Stimulated activated CD8-positive, alpha-beta memory T cell treated with anti-CD3 and anti-CD28 coated beads, Interleukin-7, amount 100 ng/mL, for 48 hours (primary cell): ENCODE results near the gene WNT2B.

ENCODE experiments used
- DNase-seq, 2 donors: peaks; one replicate each; pipeline ENCODE4 v3.0.0-alpha.2; 2020; ENCODE audit warnings: low read depth in 1 of 2; ENCODE audit errors: extremely low read depth in 1 of 2

The WNT2B gene

DNA sequence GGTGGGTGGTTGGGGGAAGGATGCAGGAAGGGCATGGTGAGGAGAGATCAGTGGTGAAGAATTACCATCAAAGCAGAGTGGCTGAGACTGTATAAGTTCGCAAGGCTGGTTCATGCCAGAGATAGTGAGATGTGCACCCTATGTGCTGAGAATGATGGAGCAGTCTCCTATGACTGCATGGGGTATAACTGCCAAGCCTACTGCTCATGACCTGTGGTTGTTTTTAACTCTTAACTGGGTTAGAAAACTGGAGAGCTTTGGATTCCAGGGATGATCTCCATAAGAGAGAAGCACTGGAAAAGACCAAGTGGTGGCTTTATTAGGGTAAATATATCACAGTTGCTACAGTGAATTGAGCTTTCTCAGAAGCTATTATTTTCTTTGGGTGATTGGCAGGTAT lies 16.2 kb downstream of the WNT2B start:
- no peak for DNase-seq

- no peak for DNase-seq
Observed at GRCh38 chr1:112527266-112528010, 18.7 kb downstream of the WNT2B start.

DNA sequence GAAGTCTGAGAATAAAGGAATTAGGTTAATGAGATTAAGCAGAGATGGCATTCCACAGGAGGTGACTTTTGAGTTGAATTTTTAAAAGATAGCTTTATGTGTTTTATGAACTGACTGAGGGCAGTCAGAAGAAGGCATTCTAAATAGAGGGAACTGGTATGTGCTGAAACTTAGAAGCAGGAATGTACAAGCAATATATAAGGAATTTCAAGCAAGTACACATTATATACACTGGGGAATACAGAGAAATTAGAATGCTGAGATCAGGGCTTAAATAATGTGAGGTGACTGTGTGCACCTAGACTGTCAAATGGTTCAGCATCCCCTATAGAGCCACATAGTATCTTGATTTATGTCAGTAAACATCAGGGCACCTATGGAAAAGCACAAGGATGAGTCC lies 19.3 kb downstream of the WNT2B start:
- DNase-seq = no peak

DNA sequence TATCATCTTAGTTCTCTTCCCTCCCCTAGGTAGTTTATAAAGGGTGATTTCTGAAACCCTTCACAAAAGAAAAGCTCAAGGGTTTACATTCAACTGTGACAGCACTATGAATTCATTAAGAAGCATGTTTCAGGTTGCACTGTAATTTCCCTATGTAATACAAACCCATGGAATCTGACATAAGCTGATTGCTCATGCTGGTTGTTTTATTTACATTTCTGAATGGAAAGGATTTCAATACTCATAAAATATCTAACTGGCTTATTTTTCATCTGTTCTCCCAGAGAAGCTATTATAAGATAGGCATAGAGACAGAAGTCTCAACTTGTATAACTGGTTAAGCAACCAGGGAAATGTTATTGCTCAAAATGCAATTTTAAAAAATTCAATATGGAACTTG lies 20.5 kb downstream of the WNT2B start:
- no peak for DNase-seq

DNA sequence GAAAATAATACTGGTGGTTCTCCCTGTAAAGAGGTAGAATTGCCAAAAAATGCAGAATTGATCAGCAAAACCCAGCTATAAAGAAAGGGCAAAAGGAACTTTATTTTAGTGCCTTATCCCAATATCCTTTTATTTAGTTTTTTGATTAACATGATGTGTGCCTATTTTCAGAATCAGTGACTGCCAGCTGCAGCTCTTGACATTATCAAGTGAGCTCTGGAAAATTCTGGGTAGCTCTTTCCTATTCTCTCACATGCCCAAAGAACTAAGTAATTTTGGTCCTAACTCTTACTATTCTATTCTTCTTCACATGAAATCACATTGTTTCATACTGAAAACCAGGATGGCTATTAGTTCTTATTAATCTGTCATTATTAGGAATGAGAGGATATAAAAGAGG lies 22.1 kb downstream of the WNT2B start:
- DNase-seq = no peak

- DNase-seq = no peak
Observed at GRCh38 chr1:112532064-112532463, 23.3 kb downstream of the WNT2B start.

DNA sequence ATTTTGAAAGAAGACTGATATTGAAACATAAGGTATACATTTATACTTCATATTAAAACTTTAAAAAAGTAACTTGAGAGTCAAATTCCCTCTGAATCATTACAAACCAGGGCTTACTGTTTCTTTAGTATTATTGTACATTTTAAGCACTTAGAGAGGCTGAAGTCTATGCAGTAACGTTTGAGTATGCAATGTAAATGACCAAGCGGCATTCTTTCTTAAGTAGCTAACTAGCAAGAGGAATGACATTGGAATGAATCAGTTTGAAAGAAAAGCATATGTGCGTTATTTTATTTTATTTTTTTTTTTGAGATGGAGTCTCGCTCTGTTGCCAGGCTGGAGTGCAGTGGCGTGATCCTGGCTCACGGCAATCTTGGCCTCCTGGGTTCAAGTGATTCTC lies 24.3 kb downstream of the WNT2B start:
- no peak for DNase-seq

DNA sequence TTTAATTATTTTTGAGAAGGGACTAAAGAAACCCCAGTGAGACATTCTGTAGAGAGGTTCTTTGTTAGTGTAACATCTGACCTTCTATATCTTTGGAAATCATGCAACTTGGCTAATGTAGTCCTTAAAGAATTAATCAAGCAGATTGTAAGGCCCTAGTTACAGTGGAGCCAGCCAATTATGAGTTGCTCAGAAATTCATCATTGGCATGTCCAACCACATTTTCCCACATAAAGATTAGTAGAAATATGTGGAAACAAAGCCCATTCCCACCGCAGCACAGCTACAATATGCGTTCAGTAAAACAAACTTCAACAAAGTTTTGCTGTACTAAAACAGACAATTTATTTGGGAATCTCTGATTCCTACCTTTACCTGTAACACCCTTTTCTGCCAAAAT lies 27.8 kb downstream of the WNT2B start:
- DNase-seq = no peak

DNA sequence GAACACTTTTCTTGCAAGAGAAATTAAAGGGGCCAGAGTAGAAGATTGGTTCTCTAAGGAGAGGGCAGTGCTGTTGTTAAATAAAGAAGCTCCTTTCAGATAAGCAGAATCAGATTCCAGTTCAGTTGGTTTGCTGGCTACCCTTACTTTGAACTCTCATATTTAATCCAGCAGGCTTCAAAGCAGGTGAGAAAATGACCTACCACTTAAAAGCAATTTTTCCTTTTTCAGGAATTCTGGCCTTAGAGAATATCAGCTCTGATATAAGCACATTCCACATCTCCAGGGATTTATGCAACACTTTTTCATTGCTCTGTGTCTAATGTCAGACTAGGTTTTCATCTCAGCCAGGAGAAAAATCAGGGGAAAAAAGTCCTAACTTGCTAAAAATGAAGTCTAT lies 28.7 kb downstream of the WNT2B start:
- DNase-seq = no peak

GRCh38 chr1:112538883-112539282 lies 30.1 kb downstream of the WNT2B start:
- DNase-seq = no peak

DNA sequence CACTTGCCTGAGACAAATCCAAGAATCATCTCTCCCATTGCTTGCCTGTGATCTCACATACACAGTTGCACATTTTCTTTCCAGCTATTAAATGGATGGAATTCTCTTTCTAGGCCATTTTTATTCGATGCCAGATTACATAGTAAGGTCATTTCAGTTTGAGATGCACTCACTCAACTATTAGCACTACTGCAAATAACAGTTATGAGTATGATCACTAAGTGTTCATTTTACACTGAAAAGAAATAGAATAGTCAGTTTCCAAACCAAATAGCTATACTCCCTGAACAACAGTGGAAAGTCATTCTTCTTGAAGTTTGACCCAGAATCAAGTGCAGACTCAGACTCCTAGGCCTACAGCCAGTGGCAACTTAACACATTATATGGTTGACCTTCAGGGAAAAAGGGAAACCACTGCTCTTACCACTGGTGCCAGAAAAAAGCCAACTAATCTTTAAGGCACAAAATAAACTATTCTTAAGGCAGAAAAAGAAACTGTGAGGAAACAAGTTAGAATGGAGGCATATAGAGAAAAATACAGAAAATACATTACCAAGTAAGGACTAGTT lies 31.5 kb downstream of the WNT2B start:
- DNase-seq = no peak

DNA sequence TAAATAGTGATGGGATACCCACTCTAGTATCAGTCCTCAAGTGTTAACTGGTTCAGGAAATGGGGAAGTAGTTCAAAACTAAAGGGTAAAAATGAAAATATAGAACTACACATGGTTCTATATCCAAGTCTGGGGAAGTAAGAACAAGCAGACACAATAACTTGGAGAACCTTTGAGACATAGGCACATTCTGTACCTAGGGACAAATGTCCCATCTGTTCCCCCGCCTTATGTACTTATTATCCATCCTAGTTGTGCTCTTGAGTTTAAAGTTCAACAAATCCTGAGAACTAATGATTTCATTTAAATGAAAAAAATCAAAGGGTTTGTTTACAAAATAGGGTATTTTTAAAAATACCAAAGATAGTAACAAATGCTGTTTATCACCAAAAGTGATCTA lies 32.5 kb downstream of the WNT2B start:
- DNase-seq = no peak

DNA sequence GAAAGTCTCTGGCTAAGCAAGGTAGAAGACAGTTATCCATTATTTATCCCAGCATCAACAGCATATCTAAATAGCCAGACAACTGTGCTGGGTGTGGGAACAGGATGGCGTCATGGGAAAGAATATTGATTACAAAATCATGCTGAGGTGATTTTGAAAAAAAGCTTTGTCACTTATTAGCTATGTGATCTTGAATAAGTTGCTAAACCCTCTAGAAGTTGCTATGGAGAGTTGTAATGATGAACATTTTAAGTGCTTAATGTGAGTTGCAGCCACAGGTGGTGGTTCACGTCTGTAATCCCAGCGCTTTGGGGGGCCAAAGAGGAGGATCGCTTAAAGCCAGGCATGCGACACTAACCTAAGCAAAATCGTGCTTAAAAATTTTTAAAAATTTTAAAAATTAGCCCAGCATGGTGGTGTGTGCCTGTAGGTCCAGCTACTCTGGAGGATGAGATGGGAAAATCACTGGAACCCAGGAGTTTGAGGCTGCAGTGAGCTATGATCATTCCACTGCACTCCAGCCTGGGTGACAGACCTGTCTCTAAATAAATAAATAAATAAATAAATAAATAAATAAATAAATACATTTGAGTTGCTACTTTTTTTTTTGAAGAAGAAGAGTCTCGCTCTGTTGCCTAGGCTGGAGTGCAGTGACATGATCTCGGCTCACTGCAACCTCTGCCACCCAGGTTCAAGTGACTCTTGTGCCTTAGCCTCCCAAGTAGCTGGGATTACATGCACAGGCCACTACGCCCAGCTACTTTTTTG lies 33.6 kb downstream of the WNT2B start:
- DNase-seq = no peak

DNA sequence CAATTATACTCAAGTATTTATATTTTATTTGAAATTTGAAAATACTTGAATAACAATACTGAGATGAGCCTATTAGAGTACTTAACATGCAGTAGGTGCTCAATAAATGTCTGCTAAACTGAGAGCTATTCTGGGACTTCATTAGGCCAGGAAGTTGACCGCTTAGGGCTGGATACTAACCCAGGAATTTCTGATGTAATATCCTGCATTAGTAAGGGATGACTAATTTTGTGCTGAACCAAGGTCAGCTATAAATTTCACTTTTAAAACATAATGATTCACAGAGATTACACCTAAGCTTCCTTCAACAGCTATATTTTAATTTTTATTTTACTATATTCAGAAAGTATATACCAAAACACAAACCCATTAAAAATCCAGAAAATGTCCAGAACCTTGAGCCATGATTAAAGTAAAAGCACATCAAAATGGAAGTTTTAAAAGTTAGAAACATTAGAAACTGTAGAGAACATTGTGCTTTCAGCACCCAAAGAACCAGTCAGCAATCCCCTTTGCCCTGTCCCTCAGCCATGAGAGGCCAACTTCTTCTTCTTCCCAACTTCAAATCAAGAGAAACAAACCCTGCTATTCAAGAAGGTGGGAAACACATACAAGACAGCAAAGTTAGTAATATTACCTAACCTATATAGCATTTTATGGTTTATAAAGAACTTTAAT lies 35.4 kb downstream of the WNT2B start:
- no peak for DNase-seq

DNA sequence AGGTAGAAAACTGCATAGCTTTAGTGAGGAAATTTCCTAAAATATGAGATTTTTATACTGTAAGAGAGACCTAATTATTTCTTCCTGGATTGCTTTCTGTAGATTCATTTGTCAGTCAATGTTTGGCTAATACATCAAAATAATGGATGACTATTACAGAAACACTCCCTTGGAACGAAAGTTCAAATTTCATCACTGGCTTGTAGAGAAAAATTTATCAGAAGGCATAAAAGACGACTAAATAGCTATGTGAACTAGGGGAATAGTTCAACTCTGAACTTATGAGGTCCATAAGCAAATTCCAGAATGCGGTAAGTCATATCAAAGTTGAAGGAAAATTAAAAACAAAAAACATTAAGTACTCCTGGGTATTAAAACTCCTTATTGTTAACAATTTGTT lies 36.0 kb downstream of the WNT2B start:
- DNase-seq = no peak

DNA sequence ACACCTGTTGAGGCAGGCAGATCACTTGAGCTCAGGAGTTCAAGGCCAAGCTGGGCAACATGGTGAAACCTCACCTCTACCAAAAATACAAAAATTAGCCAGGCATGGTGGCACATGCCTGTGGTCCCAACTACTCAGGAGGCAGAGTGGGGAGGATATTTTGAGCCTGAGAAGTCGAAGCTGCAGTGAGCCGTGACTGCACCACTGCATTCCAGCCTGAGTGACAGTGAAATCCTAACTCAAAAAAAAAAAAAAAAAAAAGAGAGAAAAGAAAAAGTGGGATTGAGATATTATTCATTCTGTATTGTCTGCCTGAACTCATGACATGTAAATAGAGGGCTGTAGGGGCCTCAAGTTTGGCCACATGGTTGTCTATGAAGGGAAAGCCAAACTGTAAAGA lies 37.3 kb downstream of the WNT2B start:
- DNase-seq = no peak

DNA sequence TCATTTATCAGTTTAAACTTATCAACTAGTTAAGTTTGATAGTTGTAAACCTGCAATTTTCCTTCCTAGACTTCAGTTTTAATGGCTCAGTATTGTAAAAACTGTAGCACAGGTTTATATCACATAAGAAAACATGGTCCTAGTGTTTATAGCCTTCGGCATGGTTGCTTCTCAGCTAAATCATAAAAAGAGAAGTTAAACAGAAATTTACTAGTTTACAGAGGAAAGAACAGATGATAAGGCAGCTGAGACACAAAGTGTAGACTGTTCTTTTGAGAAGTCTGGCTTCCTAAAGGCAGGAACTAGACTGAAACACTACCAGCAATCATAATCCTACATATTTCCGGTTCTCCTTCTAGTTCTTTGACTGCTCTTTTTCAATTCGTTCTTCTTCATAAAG lies 39.8 kb downstream of the WNT2B start:
- DNase-seq = no peak

DNA sequence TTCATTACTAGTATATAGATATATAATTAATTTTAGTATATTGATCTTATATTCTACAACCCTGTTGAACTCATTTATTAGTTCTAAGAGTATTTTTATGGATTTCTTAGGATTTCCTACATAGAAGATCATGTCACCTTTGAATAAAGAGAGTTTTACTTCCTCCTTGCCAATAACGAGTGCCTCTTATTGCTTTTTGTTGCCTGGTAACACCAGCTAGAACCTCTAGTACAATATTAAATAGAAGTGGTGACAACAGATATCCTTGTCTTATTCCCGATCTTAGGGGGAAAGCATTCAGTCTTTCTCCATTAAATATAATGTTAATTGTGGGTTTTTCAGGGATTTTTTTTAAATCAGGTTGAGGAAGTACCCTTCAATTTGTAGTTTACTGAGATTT lies 40.8 kb downstream of the WNT2B start:
- no peak for DNase-seq

DNA sequence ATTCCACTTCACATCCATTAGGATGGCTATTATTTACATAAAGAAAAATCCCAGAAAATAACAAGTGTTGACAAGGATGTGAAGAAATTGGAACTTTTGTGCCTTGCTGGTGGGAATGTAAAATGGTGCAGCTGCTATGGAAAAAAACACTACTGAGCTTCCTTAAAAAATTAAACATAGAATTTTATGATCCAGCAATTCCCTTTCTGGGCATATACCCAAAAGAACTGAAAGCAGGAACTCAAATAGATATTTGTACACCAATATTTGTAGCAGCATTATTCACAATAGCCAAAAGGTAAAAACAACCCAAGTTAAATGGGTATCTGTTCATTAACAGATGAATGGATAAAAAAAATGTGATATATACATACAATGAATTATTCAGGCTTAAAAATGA lies 45.6 kb downstream of the WNT2B start:
- no peak for DNase-seq

- no peak for DNase-seq
Observed at GRCh38 chr1:112557385-112557784, 48.6 kb downstream of the WNT2B start.

DNA sequence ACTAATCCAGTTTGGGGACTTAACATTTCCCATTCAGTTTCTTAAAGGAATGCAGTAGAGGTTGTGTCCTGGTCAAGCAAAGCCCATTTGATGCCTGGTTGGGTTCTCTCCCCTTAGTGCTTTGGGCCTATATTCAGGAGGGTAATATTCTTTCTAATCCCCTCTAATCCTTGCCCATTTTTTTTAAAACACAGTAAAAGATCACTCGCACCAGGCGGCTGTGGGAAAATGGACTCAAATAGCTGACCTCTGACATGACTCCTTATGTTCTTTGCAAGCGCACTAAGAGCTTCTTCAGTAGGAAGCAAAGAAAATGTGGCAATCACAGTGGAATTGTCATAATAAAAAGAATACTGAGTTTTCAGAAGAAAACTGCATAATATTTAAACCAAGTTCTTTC lies 49.9 kb downstream of the WNT2B start:
- DNase-seq = no peak

DNA sequence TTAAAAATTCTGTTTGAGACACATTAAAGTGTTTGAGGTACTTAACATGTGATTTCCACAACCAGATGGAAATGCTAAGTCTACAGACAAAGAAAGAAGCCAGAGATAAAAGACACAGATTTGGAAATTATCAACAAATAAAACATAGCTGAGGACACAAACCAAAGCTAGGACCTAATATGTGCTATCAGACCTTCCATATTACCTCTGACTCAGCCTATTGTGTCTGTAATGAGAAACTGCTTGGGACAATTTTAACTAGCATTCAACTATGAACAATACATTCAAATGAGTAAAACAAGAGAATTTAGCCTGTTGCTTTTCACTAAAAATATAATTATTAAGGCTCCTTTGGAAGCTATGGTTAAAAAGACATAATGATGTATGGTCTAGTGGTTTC lies 54.6 kb downstream of the WNT2B start:
- no peak for DNase-seq
